Measurements from ENCODE around the gene FUT6.
"Not testable (repeated sequence)": the region's sequence is repeated elsewhere in the genome, so short reads cannot be mapped to it uniquely, and the experiment has no call there.

FUT6 gene

GRCh38 chr19:5784581-5785147 lies 54.8 kb downstream of the FUT6 start, which contains the start of gene PRR22:
Gene PRR22 (minus strand): TSS chr19:5784746. CDS start chr19:5784660, 86 bp downstream.
- DNase-seq: no peak

DNA sequence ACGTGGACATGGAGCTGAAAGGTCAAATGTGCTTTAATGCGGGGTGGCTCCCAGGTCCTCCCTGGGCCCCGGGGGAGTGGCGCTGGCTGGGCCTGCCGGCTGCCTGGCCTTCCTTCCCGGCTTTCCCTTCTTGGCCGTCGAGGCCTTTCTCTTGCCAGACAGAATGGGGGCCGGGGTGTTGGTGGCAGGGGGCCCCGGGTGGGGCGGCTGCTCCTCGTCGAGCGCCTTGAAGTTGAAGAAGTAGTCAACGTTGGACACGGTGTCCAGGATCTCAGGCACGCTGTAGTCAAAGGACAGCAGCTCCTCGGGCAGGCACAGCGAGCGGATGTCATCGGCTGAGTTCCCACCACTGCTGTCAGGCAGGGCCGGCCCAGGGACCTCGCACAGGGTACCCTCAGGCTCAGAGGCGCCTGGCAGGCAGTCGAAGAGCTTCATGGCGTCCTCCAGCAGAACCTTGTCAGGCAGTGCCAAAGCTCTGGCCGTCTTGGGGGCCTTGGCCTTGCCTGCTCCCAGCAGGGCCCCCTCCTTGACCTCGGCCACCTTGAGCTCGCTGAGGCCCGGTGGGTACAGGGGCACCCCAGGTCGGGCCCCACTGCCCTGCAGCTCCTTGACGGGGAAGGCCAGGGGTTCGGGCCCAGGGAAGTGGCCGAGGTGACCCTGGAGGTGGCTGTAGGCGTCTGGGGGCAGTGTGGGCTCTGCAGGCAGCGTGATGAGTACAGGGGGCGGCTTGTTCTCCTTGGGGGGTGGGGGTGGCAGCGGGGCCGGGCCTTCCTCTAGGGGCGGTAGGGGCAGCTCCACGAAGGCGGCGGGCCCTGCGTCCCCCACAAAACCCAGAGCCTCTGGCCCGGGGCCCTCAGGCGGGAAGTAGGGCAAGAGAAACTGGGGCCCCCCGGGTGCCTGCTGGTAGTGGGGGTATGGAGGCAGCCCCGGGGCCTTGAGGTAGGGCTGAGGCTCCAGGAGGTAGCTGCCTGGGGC lies 56.3 kb downstream of the FUT6 start:
- no peak for DNase-seq

DNA sequence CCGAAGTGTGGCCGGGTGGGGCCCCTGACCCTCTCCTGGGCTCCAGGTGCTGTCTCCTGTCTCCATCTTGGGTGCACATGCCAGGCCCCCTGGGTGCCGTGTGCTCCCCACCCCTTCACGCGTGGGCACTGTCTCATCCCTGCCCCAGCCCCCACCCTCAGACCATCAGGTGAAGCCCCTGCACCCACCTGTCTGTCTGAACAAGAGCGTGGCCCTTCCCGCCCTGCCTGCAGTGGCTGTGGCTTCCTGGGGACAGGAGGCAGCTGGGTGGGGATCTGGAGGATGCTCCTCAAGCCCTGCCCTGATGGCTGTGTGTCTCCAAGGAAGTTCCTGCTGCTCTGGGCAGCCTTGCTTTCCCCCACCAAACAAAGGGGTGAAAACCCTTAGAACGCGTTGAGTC lies 57.2 kb downstream of the FUT6 start:
- no peak for DNase-seq

- not testable (repeated sequence) for DNase-seq
These were observed 58.6 kb downstream of the FUT6 start for GRCh38 chr19:5780916-5781315.
